Psoas muscle (tissue), 8 donors: ENCODE measurements around the gene PHETA2. TPM values are rescaled to one million over a fixed set of nuclear protein-coding genes. Genes with fewer than 3 reads are reported as not detected.

Experiments
- ATAC-seq, 4 donors: fragments of 200-7000 bp; cut with Tn5 transposase; one replicate each; pipeline ENCODE4 v1.9.1; 2020; ENCODE audit warnings: moderate library complexity in 3 of 4, mild to moderate bottlenecking in 2 of 4
- DNase-seq, 2 donors: peaks; one replicate each; pipeline ENCODE4 v3.0.0-alpha.2; 2020
- H3K27ac ChIP-seq: fragments of 200-600 bp; one replicate; pipeline ENCODE4 v1.8.0; 2022
- H3K27me3 ChIP-seq, 3 donors: fragments of 200-600 bp in 1 of 3; one replicate each; pipeline versions ENCODE4 v1.6.1 to v1.8.0; 2013 to 2022; ENCODE audit warnings: low read length in 2 of 3, mild to moderate bottlenecking in 2 of 3, moderate library complexity in 1 of 3; ENCODE audit not compliant: insufficient read depth in 3 of 3
- H3K36me3 ChIP-seq, 2 donors: fragments of 200-600 bp in 1 of 2; one replicate each; pipeline versions ENCODE4 v1.6.1 to v1.8.0; 2013 to 2022; ENCODE audit warnings: low read depth in 1 of 2, mild to moderate bottlenecking in 1 of 2, moderate library complexity in 1 of 2; ENCODE audit not compliant: insufficient read depth in 1 of 2
- H3K4me1 ChIP-seq: fragments of 200-600 bp; one replicate; pipeline ENCODE4 v1.8.0; 2022
- H3K4me3 ChIP-seq: fragments of 200-600 bp; one replicate; pipeline ENCODE4 v1.8.0; 2022; ENCODE audit warnings: mild to moderate bottlenecking
- H3K9me3 ChIP-seq: fragments of 200-600 bp; one replicate; pipeline ENCODE4 v1.8.0; 2022
- CTCF ChIP-seq: fragments of 200-600 bp; IDR thresholded peaks from one replicate; pipeline ENCODE4 v1.8.0; 2022; ENCODE audit warnings: antibody characterized with exemption
- WGBS, 3 donors: extraction: QIAGEN DNeasy Blood & Tissue Kit; methylation state at CpG; one replicate each; pipeline versions ENCODE4 v1.1.6 to v1.1.7; 2013; 5-methylcytosine and 5-hydroxymethylcytosine counted together
- intact Hi-C, 2 donors: fragments of 100-400 bp; cut with DNase I; formaldehyde crosslinking; loops; one replicate each; pipeline versions ENCODE4 v1.11.0 to v1.14.2; 2022
- polyA plus RNA-seq, 3 donors: library from polyadenylated mRNA; stranded (reverse); fragments of 200-250 nt; gene quantifications; one replicate each; pipeline ENCODE4 v1.2.3, GENCODE V29; 2013
- total RNA-seq, 4 donors: library from RNA; stranded (reverse); fragmentation: NEBNext Ultra II Directional in 2 of 4; extraction: Animal tissue kit (Norgen Biotek cat#: 25700) in 2 of 4; gene quantifications; one replicate each; pipeline versions ENCODE4 v1.2.1 to v1.2.4, GENCODE V29; 2021 to 2023
- donor health status: healthy with polysubstance abuse.
- donor health status: DM: no; HTN: no; CAD: no; lungs with moderate emphysema.
- donor health status: Bipolar disorder and iron deficiency.
- donor health status: healthy.
- donor health status: DM: yes; HTN: yes; CAD: no.
- donor health status: DM: no; HTN: no; CAD: no.
- donor health status: DM: no; HTN: no; CAD: no.
- donor health status: DM: yes; HTN: yes; CAD: no.

PHETA2 gene
- total and polyA plus RNA-seq, 7 donors, result 1.4 to 2.4 (median 2.2) TPM

DNA sequence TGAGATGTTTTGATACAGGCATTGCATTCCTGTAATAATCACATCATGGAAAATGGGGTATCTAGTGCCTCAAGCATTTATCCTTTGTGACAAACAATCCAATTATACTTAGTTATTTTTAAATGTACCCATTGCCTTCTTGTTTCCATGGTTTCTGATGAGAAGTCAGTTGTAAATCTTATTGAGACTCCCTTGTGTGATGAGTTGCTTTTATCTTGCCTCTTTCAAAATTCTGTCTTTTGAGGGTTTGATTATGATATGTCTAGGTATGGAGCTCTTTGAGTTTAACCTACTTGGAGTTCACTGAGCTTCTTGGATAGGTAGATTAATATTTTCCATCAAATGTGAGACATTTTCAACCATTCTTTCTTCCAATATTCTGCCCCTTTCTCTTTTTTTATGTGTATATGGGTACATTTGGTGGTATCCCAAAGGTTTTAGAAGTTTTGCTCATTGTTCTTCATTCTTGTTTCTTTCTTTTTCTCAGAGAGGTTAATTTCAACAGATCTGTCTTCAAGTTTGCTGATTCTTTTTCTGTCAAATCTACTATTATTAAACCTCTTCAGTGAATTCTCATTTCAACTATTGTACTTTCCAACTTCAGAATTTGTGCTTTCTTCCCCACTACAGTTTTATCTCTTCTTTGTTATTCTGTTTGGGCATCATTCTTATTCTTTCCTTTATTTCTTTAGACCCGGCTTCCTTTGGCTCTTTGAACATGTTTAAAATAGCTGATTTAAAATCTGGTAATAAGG lies 17.1 kb upstream of the PHETA2 start:
- Histone ChIP-seq H3K4me1 (no peaks in the 10 kb centered on the region), H3K4me3 (no peak overlapping the region), H3K9me3 (peaks cover 8% of the 10 kb centered on the region), H3K36me3 (peaks cover 0 to 44% of the 10 kb centered on the region in 2 donors), H3K27me3 (no peaks in the 10 kb centered on the region), H3K27ac (no peak overlapping the region)
- intact Hi-C loops, result no loop called here
- 96 to 100% (median 98%) methylated on average over 1 of the region's 1 CpG for WGBS, 3 donors
- no peak for DNase-seq
- no peak for TF ChIP-seq CTCF
- ATAC-seq, result no peak

- ATAC-seq, result no peak
- TF ChIP-seq CTCF, result no peak
- DNase-seq, result no peak
- Histone ChIP-seq H3K4me1 (no peaks in the 10 kb centered on the region), H3K36me3 (peaks cover 0 to 69% of the 10 kb centered on the region in 2 donors), H3K27ac (no peak overlapping the region), H3K4me3 (no peak overlapping the region), H3K9me3 (peaks cover 8% of the 10 kb centered on the region), H3K27me3 (no peaks in the 10 kb centered on the region)
- intact Hi-C loops, result loop anchor here in 1 of 2 donors (10.0 kb wide), 1 partner anchor 246 kb away; no protein-coding TSS in a partner anchor
- 89 to 95% (median 90%) methylated on average over 5 of the region's 5 CpGs for WGBS, 3 donors
Measured at GRCh38 chr22:42060489-42060888, 13.6 kb upstream of the PHETA2 start.

- no peak for DNase-seq
- intact Hi-C loops, result loop anchor here in 1 of 2 donors (10.0 kb wide), 1 partner anchor 246 kb away; no protein-coding TSS in a partner anchor
- no peak for TF ChIP-seq CTCF
- ATAC-seq, result no peak
- Histone ChIP-seq H3K4me1 (no peaks in the 10 kb centered on the region), H3K4me3 (no peak overlapping the region), H3K27me3 (no peaks in the 10 kb centered on the region), H3K9me3 (peaks cover 8% of the 10 kb centered on the region), H3K36me3 (peaks cover 0 to 74% of the 10 kb centered on the region in 2 donors), H3K27ac (no peak overlapping the region)
- 93 to 95% (median 95%) methylated on average over 7 of the region's 7 CpGs for WGBS, 3 donors
Measured at GRCh38 chr22:42061041-42061440, 13.0 kb upstream of the PHETA2 start.

DNA sequence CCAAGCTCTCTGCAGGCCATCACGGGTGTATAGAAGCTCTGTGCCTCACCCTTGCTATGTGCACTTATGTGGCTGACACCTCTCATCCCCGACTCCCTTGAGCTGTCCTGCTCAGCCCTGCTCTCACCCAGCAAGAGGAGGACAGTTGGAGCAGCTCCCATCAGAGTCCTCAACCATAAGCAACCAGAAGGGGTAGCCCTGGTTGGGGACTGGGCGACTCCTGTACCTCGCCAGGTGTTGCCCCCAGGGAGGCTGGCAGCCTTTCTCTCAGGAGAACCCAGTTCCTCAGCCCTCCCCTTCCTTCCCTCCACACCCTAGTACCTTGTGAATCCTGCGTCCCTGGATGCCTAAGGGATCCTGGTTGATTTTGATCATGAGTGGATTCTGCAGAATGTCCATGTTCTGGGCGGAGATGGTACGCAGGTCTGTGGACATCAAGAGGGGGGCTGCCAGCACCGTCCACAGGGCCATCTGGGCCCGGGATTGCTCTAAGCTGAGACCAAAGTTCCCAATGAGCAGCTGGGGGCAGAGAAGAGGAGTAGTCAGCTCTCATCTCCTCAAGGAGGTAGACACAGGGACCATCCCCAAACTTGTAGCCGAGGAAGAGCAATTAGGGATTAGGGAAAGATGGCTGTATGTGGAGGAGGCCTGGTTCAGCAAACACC lies 11.4 kb upstream of the PHETA2 start:
- Histone ChIP-seq H3K9me3 (no peaks in the 10 kb centered on the region), H3K27me3 (no peaks in the 10 kb centered on the region), H3K4me3 (no peak overlapping the region), H3K27ac (no peak overlapping the region), H3K4me1 (no peaks in the 10 kb centered on the region), H3K36me3 (peaks cover 0 to 90% of the 10 kb centered on the region in 2 donors)
- TF ChIP-seq CTCF, result no peak
- DNase-seq, result no peak
- ATAC-seq, result no peak
- intact Hi-C loops, result loop anchor here in 1 of 2 donors (10.0 kb wide), 1 partner anchor 248 kb away; no protein-coding TSS in a partner anchor
- WGBS, 3 donors, result 92 to 96% (median 94%) methylated on average over 10 of the region's 10 CpGs
